Activated T-cell treated with anti-CD3 and anti-CD28 coated beads, Interleukin-2, amount 50 U/mL, for 24 hours (primary cell): ENCODE measurements around the gene PI4KA.

ENCODE experiments used
- DNase-seq: peaks from one replicate; pipeline ENCODE4 v3.0.0-alpha.2; 2020
- H3K27ac Mint-ChIP-seq: 2 replicates; pipeline ENCODE4 v1.8.0; 2020; ENCODE audit warnings: mild to moderate bottlenecking, mixed read lengths
- H3K27me3 Mint-ChIP-seq: 2 replicates; pipeline ENCODE4 v1.8.0; 2020; ENCODE audit warnings: mixed read lengths
- H3K36me3 Mint-ChIP-seq: 2 replicates; pipeline ENCODE4 v1.8.0; 2020; ENCODE audit warnings: low read depth, mixed read lengths
- H3K4me1 Mint-ChIP-seq: 2 replicates; pipeline ENCODE4 v1.8.0; 2020; ENCODE audit warnings: low read depth, mixed read lengths
- H3K4me3 Mint-ChIP-seq: 2 replicates; pipeline ENCODE4 v1.8.0; 2020; ENCODE audit warnings: mild to moderate bottlenecking, moderate library complexity, mixed read lengths
- H3K9me3 Mint-ChIP-seq: 2 replicates; pipeline ENCODE4 v1.8.0; 2020; ENCODE audit warnings: mixed read lengths

PI4KA gene

DNA sequence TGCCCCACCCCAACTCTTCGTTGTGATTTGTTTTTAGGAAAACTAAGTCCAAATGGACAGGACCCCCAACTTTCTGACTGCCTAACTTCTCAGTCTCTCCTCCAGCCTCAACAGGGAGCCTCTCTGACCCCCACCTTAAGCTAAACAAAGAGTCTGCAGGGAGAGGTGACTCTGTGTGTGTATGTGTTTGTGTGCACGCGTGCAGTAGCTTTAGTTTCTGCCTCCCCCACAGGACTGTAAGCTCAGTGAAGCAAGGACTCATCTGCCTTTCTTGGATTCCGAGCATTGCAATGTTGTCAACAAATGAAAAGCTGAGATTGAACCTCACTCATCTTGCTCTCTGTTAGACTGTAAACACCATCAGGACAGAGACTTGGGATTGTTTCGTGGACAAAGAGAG is 8.1 kb upstream of the PI4KA start:
- Mint-ChIP-seq H3K27ac (peak overlapping the region; percentile 18), H3K9me3 (no peaks in the 10 kb centered on the region), H3K4me3 (no peak overlapping the region), H3K4me1 (peaks cover 41% of the 10 kb centered on the region), H3K27me3 (no peaks in the 10 kb centered on the region), H3K36me3 (peaks cover 67% of the 10 kb centered on the region)
- DNase-seq, result no peak

DNA sequence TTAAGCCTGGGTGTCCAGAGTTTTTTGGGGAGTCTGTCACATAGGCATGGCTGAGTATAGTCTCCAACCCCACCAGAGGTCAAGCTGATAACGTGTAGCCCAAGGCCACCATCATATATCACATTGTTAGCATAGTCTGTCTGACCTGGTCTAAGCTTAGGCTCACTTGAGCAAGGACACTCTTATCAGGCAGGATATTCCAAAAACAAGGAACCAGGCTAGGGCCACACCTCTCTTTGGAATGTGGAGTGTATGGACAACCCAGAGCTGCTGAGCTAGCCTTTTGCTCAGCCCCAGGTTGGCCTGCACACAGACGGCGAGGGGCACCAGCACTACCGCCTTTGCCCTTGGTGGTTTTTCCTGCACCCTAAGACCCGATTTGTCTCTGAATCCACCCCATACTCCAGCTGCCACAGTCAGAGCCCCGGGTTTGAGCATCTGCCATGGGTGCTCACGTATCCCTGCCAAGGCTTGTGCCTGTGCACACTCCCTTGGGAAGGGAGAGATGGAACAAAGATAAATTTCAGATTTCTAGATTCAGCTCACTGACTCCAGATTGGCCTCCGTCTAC is 7.3 kb upstream of the PI4KA start:
- Mint-ChIP-seq H3K4me3 (no peak overlapping the region), H3K27ac (no peak overlapping the region), H3K27me3 (no peaks in the 10 kb centered on the region), H3K4me1 (peaks cover 44% of the 10 kb centered on the region), H3K36me3 (peaks cover 65% of the 10 kb centered on the region), H3K9me3 (no peaks in the 10 kb centered on the region)
- no peak for DNase-seq

DNA sequence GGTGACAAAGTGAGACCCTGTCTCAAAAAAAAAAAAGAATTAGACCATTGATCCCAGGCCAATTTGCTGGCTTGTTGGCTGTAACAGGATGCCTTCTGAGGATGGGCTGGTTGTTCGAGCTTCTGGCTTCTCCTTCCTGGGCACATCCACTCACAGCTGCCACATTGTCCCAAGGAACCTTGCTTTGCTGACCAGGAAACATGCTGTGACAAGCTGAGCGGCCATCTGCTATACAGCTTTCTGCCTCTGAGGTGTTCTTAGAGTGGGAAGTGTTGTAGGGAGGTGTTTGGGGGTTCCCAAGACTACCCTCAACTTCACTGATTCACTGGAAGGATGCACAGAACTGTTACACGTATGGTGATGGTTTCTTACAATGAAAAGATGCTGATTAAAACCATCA is 6.7 kb upstream of the PI4KA start:
- no peaks in the 10 kb centered on the region for H3K9me3 Mint-ChIP-seq

DNA sequence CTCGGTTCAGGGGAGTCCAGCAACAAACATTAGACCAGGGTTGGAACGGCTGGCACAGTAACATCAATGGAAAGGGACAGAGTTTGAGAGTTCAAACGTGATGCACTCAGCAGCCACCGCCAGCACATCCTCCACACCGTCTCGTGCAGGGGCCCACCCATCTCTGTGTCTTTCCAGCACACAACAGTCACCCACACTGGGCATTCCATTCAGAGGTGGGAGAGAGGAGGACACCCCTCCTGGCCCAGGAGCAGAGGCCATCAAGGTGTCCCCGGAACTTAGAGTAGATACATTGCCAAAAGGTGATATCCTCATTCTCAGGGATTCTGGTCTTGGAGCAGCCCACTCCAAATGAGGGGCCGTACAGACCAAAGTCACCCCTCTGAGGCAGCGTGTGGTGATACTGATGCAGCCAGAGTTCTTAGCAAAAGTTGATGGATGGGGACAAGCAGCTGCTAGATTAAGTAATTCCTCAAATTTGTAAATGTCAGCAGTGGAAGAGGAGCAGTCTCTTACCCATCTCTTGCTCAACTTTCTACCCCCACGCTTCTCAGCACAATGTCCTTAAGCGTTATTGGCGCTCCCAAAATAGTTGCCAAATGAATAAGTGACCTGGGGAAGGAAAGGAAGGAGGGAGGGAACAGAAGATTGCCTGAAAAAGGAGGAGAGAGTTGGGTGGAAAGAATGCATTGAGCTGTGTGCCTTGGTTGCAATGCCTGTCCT is 5.7 kb upstream of the PI4KA start:
- peaks cover 57% of the 10 kb centered on the region for H3K4me1 Mint-ChIP-seq
- peaks cover 62% of the 10 kb centered on the region for H3K36me3 Mint-ChIP-seq
- no peaks in the 10 kb centered on the region for H3K27me3 Mint-ChIP-seq
- H3K4me3 Mint-ChIP-seq, result no peak overlapping the region
- DNase-seq, result no peak
- H3K27ac Mint-ChIP-seq, result peak overlapping the region; percentile 26
- no peaks in the 10 kb centered on the region for H3K9me3 Mint-ChIP-seq

More for the DNA sequence above, 6.7 kb upstream of the PI4KA start:
- H3K27ac Mint-ChIP-seq, result no peak overlapping the region
- H3K4me1 Mint-ChIP-seq, result peaks cover 50% of the 10 kb centered on the region
- peaks cover 62% of the 10 kb centered on the region for H3K36me3 Mint-ChIP-seq
- H3K27me3 Mint-ChIP-seq, result no peaks in the 10 kb centered on the region
- no peak for DNase-seq
- no peak overlapping the region for H3K4me3 Mint-ChIP-seq

- Mint-ChIP-seq H3K36me3 (peaks cover 57% of the 10 kb centered on the region), H3K27ac (peak overlapping the region; percentile 26), H3K27me3 (no peaks in the 10 kb centered on the region), H3K4me1 (peaks cover 60% of the 10 kb centered on the region), H3K4me3 (no peak overlapping the region), H3K9me3 (no peaks in the 10 kb centered on the region)
- DNase-seq, result no peak
Observed at GRCh38 chr22:20863366-20863765, 4.8 kb upstream of the PI4KA start.

GRCh38 chr22:20862540-20862939 is 3.9 kb upstream of the PI4KA start:
- Mint-ChIP-seq H3K4me3 (no peak overlapping the region), H3K27me3 (no peaks in the 10 kb centered on the region), H3K4me1 (peaks cover 63% of the 10 kb centered on the region), H3K9me3 (no peaks in the 10 kb centered on the region), H3K27ac (peak overlapping the region; percentile 2), H3K36me3 (peaks cover 58% of the 10 kb centered on the region)
- no peak for DNase-seq

GRCh38 chr22:20859615-20860014 is 1.0 kb upstream of the PI4KA start:
- no peaks in the 10 kb centered on the region for H3K27me3 Mint-ChIP-seq
- no peak for DNase-seq
- H3K27ac Mint-ChIP-seq, result peak overlapping the region; percentile 84
- H3K4me1 Mint-ChIP-seq, result peaks cover 62% of the 10 kb centered on the region
- H3K4me3 Mint-ChIP-seq, result peak overlapping the region; percentile 86
- no peaks in the 10 kb centered on the region for H3K9me3 Mint-ChIP-seq
- H3K36me3 Mint-ChIP-seq, result peaks cover 46% of the 10 kb centered on the region

GRCh38 chr22:20857838-20858614 is 585 bp downstream of the PI4KA start:
- H3K4me3 Mint-ChIP-seq, result peak overlapping the region; percentile 86
- peaks cover 33% of the 10 kb centered on the region for H3K36me3 Mint-ChIP-seq
- H3K9me3 Mint-ChIP-seq, result no peaks in the 10 kb centered on the region
- peak; percentile 90 for DNase-seq
- H3K27me3 Mint-ChIP-seq, result no peaks in the 10 kb centered on the region
- peaks cover 64% of the 10 kb centered on the region for H3K4me1 Mint-ChIP-seq
- peak overlapping the region; percentile 89 for H3K27ac Mint-ChIP-seq

DNA sequence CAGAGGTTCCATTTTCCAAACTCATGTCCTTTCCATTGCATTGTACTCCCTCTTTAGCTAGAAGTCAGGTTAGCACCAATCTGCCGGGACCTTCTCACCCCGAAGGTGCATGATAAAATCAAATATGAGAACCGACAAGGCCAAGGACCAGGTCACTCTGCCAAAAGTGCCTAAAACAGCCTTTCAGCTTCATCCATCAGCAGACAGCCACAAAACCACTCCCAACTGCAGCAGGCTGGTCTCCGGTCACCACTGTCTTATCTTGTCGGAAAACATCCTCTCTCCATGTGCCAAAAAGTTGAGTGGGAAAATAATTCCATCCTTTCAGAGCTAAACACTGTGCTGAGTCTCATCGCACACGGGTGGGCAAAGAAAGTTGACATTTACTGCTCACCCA is 1.4 kb downstream of the PI4KA start:
- Mint-ChIP-seq H3K36me3 (peaks cover 25% of the 10 kb centered on the region), H3K27ac (no peak overlapping the region), H3K27me3 (no peaks in the 10 kb centered on the region), H3K9me3 (no peaks in the 10 kb centered on the region), H3K4me3 (peak overlapping the region; percentile 86), H3K4me1 (peaks cover 64% of the 10 kb centered on the region)
- DNase-seq, result no peak

- H3K9me3 Mint-ChIP-seq, result no peaks in the 10 kb centered on the region
- H3K27me3 Mint-ChIP-seq, result no peaks in the 10 kb centered on the region
- H3K27ac Mint-ChIP-seq, result no peak overlapping the region
- peaks cover 6% of the 10 kb centered on the region for H3K36me3 Mint-ChIP-seq
- H3K4me1 Mint-ChIP-seq, result peaks cover 56% of the 10 kb centered on the region
- no peak overlapping the region for H3K4me3 Mint-ChIP-seq
- no peak for DNase-seq
Observed at GRCh38 chr22:20853236-20853660, 5.4 kb downstream of the PI4KA start.

DNA sequence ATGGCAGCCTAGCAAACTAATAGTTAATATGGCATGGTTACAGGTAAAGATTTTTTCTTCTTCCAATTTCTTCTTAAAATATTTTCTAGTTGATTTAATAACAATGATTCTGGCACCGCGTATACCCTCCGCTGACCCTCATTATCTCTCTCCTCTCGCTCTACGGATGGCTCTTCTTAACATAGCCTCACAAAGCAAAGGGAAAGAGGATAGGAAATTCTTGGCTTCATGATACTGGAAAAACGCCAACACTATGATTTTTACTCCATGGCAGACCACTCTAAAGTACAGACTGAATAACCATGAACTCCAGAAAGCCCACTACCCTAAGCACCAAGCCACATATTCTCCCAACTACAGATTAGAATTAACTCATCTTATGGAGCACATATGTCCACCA is 6.1 kb downstream of the PI4KA start:
- Mint-ChIP-seq H3K27ac (no peak overlapping the region), H3K9me3 (no peaks in the 10 kb centered on the region), H3K36me3 (no peaks in the 10 kb centered on the region), H3K27me3 (no peaks in the 10 kb centered on the region), H3K4me3 (no peak overlapping the region), H3K4me1 (peaks cover 55% of the 10 kb centered on the region)
- no peak for DNase-seq

DNA sequence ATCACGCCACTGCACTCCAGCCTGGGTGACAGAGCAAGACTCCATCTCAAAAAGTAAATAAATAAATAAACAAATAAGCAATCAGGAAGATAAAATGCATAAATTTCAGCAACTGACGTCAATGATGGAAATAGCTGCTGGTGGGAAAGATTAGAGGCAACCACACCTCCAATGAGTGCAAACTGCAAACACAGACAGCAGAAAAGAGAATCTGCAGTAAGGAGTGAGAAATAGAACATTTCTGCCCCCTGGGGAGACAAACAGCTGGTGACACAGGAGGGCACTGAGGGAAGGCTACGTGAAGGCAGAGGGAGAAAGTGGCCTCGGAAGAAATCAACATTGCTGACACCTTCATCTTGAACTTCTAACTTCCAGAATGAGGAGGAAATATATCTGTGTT is 6.5 kb downstream of the PI4KA start:
- no peaks in the 10 kb centered on the region for H3K9me3 Mint-ChIP-seq
- no peaks in the 10 kb centered on the region for H3K27me3 Mint-ChIP-seq
- H3K4me3 Mint-ChIP-seq, result no peak overlapping the region
- H3K4me1 Mint-ChIP-seq, result peaks cover 52% of the 10 kb centered on the region
- no peaks in the 10 kb centered on the region for H3K36me3 Mint-ChIP-seq
- no peak for DNase-seq
- peak overlapping the region; percentile 47 for H3K27ac Mint-ChIP-seq

DNA sequence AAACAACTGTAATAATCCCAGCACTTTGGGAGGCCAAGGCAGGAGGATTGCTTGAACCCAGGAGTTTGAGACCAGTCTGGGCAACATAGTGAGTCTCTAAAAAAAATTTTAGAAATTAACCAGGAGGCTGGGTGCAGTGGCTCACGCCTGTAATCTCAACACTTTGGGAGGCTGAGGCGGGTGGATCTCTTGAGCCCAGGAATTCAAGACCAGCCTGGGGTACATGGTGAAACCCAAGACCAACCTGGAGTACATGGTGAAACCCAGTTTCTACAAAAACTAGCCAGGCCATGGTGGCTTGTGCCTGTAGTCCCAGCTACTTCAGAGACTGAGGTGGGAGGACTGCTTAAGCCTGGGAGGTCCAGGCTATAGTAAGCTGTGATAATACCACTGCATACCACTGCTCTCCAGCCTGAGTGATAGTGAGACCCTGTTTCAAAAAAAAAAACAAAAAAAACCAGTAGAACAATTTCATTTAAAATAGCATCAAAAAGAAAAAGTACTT is 11.2 kb downstream of the PI4KA start:
- no peaks in the 10 kb centered on the region for H3K9me3 Mint-ChIP-seq
- H3K4me3 Mint-ChIP-seq, result no peak overlapping the region
- H3K27ac Mint-ChIP-seq, result no peak overlapping the region
- no peak for DNase-seq
- no peaks in the 10 kb centered on the region for H3K36me3 Mint-ChIP-seq
- H3K4me1 Mint-ChIP-seq, result peaks cover 44% of the 10 kb centered on the region
- no peaks in the 10 kb centered on the region for H3K27me3 Mint-ChIP-seq

DNA sequence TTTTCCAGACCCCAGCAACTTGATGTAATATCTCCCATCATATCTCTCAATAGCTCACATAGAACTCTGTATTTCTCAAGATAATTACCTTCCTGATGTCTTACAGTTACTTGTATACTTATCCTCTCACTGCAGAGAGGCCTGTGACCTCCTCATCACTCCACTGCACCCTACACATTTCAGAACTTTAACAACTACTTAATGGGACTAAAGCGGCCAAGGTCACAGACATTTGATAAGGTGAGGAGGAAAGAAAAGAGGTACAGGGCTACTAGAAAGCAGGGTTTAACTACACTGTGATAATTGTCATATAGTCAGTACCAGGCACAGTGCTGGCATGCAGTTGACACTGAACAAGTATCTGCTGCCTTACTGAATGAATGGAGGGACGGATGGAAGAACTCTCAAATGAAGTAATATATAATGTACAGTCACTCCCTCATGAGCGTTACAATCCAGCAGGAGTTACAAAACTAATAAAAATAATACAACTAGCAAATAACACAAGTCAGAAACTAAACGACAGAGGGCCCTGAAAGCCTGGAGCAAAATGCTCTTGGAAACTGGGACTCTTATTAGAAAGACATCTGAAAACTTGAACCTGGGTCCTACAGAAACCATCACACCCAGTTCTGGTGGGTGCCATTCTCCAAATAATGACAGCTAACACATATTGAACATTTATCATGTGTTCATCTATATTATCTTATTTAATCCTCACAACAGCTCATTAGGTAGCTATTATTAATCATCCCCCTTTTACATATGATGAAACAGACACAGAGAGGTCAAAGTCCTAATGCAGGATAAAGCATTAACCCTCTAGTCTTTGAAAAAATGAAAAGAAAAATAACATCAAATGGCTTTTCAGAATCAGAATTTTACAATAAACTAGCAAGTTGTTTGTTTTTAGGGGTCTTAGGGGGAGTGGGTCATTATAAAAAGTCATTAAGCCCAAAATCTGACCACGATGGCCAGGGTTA is 14.3 kb downstream of the PI4KA start:
- peaks cover 59% of the 10 kb centered on the region for H3K4me1 Mint-ChIP-seq
- no peak overlapping the region for H3K27ac Mint-ChIP-seq
- no peaks in the 10 kb centered on the region for H3K27me3 Mint-ChIP-seq
- DNase-seq, result no peak
- no peaks in the 10 kb centered on the region for H3K36me3 Mint-ChIP-seq
- H3K9me3 Mint-ChIP-seq, result no peaks in the 10 kb centered on the region
- H3K4me3 Mint-ChIP-seq, result no peak overlapping the region
